ENCODE results near the gene MAP3K8. TPM values are rescaled to one million over a fixed set of nuclear protein-coding genes. Genes with fewer than 3 reads are reported as not detected.
A peak's percentile ranks its signal among the peaks of the same experiment; 100 is the strongest.
"Not testable (repeated sequence)": the region's sequence is repeated elsewhere in the genome, so short reads cannot be mapped to it uniquely, and the experiment has no call there.

The MAP3K8 gene
- total and polyA plus RNA-seq, 10 of the 15 experiments (the other 5 are each of a cell fraction or from before 2014, with no cell fraction given): 25.5 to 115 (median 40.2) TPM

- FAIRE-seq; H3K27ac ChIP-seq (ENCODE audit: control insufficient read depth, insufficient read depth); H3K79me2 ChIP-seq (ENCODE audit: control insufficient read depth, insufficient read depth, low read length); H3K9me3 ChIP-seq (replicated peaks; ENCODE audit: control insufficient read depth, insufficient read depth, low read length); DNase-seq (ENCODE audit: low read depth, low spot score); ATAC-seq; H3K36me3 ChIP-seq (ENCODE audit: control insufficient read depth in 2 of 2, insufficient read depth in 2 of 2, low read length in 1 of 2); H4K20me1 ChIP-seq (ENCODE audit: control insufficient read depth, insufficient read depth); BruUV-seq (replicated peaks); H3K4me3 ChIP-seq; H3K4me2 ChIP-seq (ENCODE audit: control insufficient read depth, insufficient read depth); H3K4me1 ChIP-seq (ENCODE audit: control insufficient read depth, insufficient read depth, low read length); H3K27me3 ChIP-seq (replicated peaks in 1 of 2; ENCODE audit: control insufficient read depth in 2 of 2, insufficient read depth in 2 of 2, low read length in 1 of 2); in situ Hi-C loops (cut with MboI); H3K9ac ChIP-seq (ENCODE audit: control insufficient read depth, insufficient read depth, low read length); POLR2A ChIA-PET; H2AFZ ChIP-seq (ENCODE audit: control insufficient read depth, low read depth, low read length); intact Hi-C loops (cut with micrococcal nuclease; ENCODE audit: unreplicated experiment): not testable (repeated sequence)
- ChIA-PET RAD21 (ENCODE audit: unreplicated experiment) (interaction anchor here (1.3 kb wide), 1 partner anchor 17 kb away, joined by 3 read pairs; no protein-coding TSS in a partner anchor), CTCF (interaction anchor here (0.6 kb wide), 1 partner anchor 30 kb away, joined by 3 read pairs; no protein-coding TSS in a partner anchor), SMC1A (ENCODE audit: uncharacterized antibody, unreplicated experiment) (interaction anchor here (1.1 kb wide), 1 partner anchor 18 kb away, joined by 3 read pairs; no protein-coding TSS in a partner anchor)
- TF ChIP-seq ETV6 (conservative IDR thresholded peaks at IDR 0.05 in 1 of 2, IDR thresholded peaks at IDR 0.05 in 1 of 2; ENCODE audit: borderline replicate concordance in 1 of 2, low read depth in 1 of 2): peak in 1 of 2 experiments; percentile 68; a peak in 2 of 4 replicates
- 51% methylated on average over 5 of the region's 5 CpGs for WGBS (ENCODE audit: insufficient coverage, insufficient replicate concordance, low lambda C conversion rate, missing lambda C conversion rate)
Observed at GRCh38 chr10:30475515-30475914, 41.5 kb downstream of the MAP3K8 start.

GRCh38 chr10:30476511-30477155 is 42.6 kb downstream of the MAP3K8 start:
- intact Hi-C loops (cut with micrococcal nuclease; ENCODE audit: unreplicated experiment): no loop called here
- H3K79me2 ChIP-seq (ENCODE audit: control insufficient read depth, insufficient read depth, low read length): no peaks in the 10 kb centered on the region
- no peak for FAIRE-seq

More at GRCh38 chr10:30476511-30477155, 42.6 kb downstream of the MAP3K8 start:
- Histone ChIP-seq H3K9me3 (replicated peaks; ENCODE audit: control insufficient read depth, insufficient read depth, low read length) (peaks cover under 1% of the 10 kb centered on the region; the same call in 1 of the 3 replicates), H3K4me2 (ENCODE audit: control insufficient read depth, insufficient read depth) (no peak overlapping the region), H3K27me3 (replicated peaks in 1 of 2; ENCODE audit: control insufficient read depth in 2 of 2, insufficient read depth in 2 of 2, low read length in 1 of 2) (no peaks in the 10 kb centered on the region), H3K36me3 (ENCODE audit: control insufficient read depth in 2 of 2, insufficient read depth in 2 of 2, low read length in 1 of 2) (no peaks in the 10 kb centered on the region), H3K9ac (ENCODE audit: control insufficient read depth, insufficient read depth, low read length) (no peak overlapping the region), H3K4me3 (no peak overlapping the region), H4K20me1 (ENCODE audit: control insufficient read depth, insufficient read depth) (no peaks in the 10 kb centered on the region), H3K4me1 (ENCODE audit: control insufficient read depth, insufficient read depth, low read length) (no peaks in the 10 kb centered on the region), H2AFZ (ENCODE audit: control insufficient read depth, low read depth, low read length) (no peak overlapping the region), H3K27ac (ENCODE audit: control insufficient read depth, insufficient read depth) (no peak overlapping the region)
- no peak for TF ChIP-seq NFIC (IDR thresholded peaks at IDR 0.05; ENCODE audit: low read depth, low read length)
- no peak for TF ChIP-seq PBX3 (IDR thresholded peaks at IDR 0.05; ENCODE audit: insufficient replicate concordance, low read depth, low read length)
- TF ChIP-seq SMAD5 (IDR thresholded peaks at IDR 0.05; ENCODE audit: low read depth): no peak
- no peak for TF ChIP-seq JUNB (IDR thresholded peaks at IDR 0.05)
- no peak for TF ChIP-seq POU2F2 (IDR thresholded peaks at IDR 0.05; ENCODE audit: borderline replicate concordance, low read depth, low read length)
- no peak for TF ChIP-seq USF1 (IDR thresholded peaks at IDR 0.05; ENCODE audit: borderline replicate concordance, extremely low read length, insufficient read depth, low read depth, low read length)
- 83% methylated on average over 18 of the region's 18 CpGs for WGBS (ENCODE audit: insufficient coverage, insufficient replicate concordance, low lambda C conversion rate, missing lambda C conversion rate)
- CTCF ChIA-PET: no interaction called here
- POLR2A ChIA-PET: no interaction called here
- DNase-seq (ENCODE audit: low read depth, low spot score) (no peak), ATAC-seq (no peak)
- SMC1A ChIA-PET (ENCODE audit: uncharacterized antibody, unreplicated experiment): interaction anchor here (1.1 kb wide), 1 partner anchor 17 kb away, joined by 3 read pairs; no protein-coding TSS in a partner anchor
- RAD21 ChIA-PET (ENCODE audit: unreplicated experiment): no interaction called here
- in situ Hi-C loops (cut with MboI): no loop called here
- BruUV-seq (replicated peaks): no TSS peak
